RKO (cell line): Measurements from ENCODE around the gene ANO6.
A peak's percentile ranks its signal among the peaks of the same experiment; 100 is the strongest.
"Not testable (repeated sequence)": the region's sequence is repeated elsewhere in the genome, so short reads cannot be mapped to it uniquely, and the experiment has no call there.

Experiments
- DNase-seq: peaks from one replicate; pipeline ENCODE4 v3.0.0-alpha.2; 2016; ENCODE audit warnings: low spot score

Gene ANO6

GRCh38 chr12:45215419-45216229 is at the start of gene ANO6:
Gene ANO6, plus strand, starts transcription at chr12:45216095. Its CDS starts 227 bp downstream, at chr12:45216322.
- DNase-seq, result peak; percentile 91

GRCh38 chr12:45168976-45169375 is 46.9 kb upstream of the ANO6 start:
- no peak for DNase-seq

- DNase-seq, result peak; percentile 66
Measured at GRCh38 chr12:45170456-45171042, 45.3 kb upstream of the ANO6 start.

GRCh38 chr12:45173293-45173692 is 42.6 kb upstream of the ANO6 start:
- not testable (repeated sequence) for DNase-seq

- DNase-seq, result no peak
Measured at GRCh38 chr12:45174595-45174994, 41.3 kb upstream of the ANO6 start.

GRCh38 chr12:45178771-45179170 is 37.1 kb upstream of the ANO6 start:
- no peak for DNase-seq

- no peak for DNase-seq
Measured at GRCh38 chr12:45182511-45182910, 33.4 kb upstream of the ANO6 start.

GRCh38 chr12:45183246-45183645 is 32.6 kb upstream of the ANO6 start:
- DNase-seq, result peak; percentile 34

GRCh38 chr12:45184147-45184963 is 31.5 kb upstream of the ANO6 start:
- no peak for DNase-seq

GRCh38 chr12:45186762-45187161 is 29.1 kb upstream of the ANO6 start:
- no peak for DNase-seq

GRCh38 chr12:45189766-45190403 is 26.0 kb upstream of the ANO6 start:
- DNase-seq, result no peak

- DNase-seq, result peak; percentile 44
Measured at GRCh38 chr12:45191239-45191638, 24.7 kb upstream of the ANO6 start.

GRCh38 chr12:45192707-45193106 is 23.2 kb upstream of the ANO6 start:
- DNase-seq, result no peak

GRCh38 chr12:45200491-45201043 is 15.3 kb upstream of the ANO6 start:
- DNase-seq, result no peak

- no peak for DNase-seq
Measured at GRCh38 chr12:45203767-45204166, 12.1 kb upstream of the ANO6 start.

- no peak for DNase-seq
Measured at GRCh38 chr12:45204757-45205156, 11.1 kb upstream of the ANO6 start.

GRCh38 chr12:45205165-45205825 is 10.6 kb upstream of the ANO6 start:
- no peak for DNase-seq

- peak; percentile 39 for DNase-seq
Measured at GRCh38 chr12:45208604-45209487, 7.0 kb upstream of the ANO6 start.

GRCh38 chr12:45209784-45210183 is 6.1 kb upstream of the ANO6 start:
- DNase-seq, result no peak

- DNase-seq, result no peak
Measured at GRCh38 chr12:45212064-45212463, 3.8 kb upstream of the ANO6 start.
